HG02571 (cell line): ENCODE results near the gene ROBO1.

Experiments used
- ATAC-seq: cut with Tn5 transposase; IDR thresholded peaks from one replicate; pipeline ENCODE4 v1.9.1; 2021; ENCODE audit warnings: mild to moderate bottlenecking, moderate library complexity; ENCODE audit not compliant: unreplicated experiment

ROBO1 gene

GRCh38 chr3:78992830-78993229 lies 775.0 kb downstream of the ROBO1 start:
- ATAC-seq, result no peak

- no peak for ATAC-seq
Measured at GRCh38 chr3:78992400-78992799, 775.4 kb downstream of the ROBO1 start.

DNA sequence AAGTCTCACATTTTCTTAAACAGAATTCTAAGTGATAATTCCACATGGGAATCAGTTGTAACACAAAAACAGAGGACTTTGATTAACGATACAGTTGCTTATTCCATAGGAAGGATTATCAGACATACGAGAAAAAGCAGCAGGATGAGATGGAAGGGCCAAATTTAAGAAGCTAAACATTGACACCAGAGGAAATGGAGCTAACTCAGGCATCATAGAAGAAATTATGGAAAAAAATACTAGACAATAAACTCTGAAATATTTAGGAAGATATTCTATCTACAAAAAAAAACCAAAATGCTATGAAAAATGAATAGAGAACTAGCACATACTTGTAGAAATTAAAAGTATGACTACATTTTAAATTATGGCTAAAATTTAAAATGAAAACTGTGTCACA lies 776.1 kb downstream of the ROBO1 start:
- ATAC-seq, result no peak

GRCh38 chr3:78990156-78990555 lies 777.6 kb downstream of the ROBO1 start:
- ATAC-seq, result no peak

GRCh38 chr3:78988324-78988723 lies 779.5 kb downstream of the ROBO1 start:
- no peak for ATAC-seq

- no peak for ATAC-seq
Measured at GRCh38 chr3:78986416-78987101, 781.2 kb downstream of the ROBO1 start.

GRCh38 chr3:78985981-78986380 lies 781.8 kb downstream of the ROBO1 start:
- no peak for ATAC-seq

DNA sequence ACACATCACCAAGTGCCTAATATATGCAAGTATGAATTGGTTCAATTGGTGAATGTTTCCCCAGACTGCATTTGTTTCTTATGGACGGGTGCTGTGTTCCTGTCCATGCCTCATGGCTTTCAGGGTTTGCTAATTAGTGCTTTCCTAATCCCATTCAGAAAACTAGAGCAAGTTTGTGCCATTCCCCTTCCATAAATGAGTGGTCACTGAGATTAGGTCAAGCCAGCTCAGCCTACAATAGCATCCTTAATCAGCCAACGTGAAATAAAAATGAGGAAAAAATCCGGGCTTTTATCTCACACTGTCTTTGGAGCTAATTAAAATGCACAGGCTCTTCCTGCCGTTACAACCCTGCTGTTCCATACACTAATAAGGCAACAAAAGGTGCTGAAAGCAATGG lies 788.8 kb downstream of the ROBO1 start:
- ATAC-seq, result no peak

DNA sequence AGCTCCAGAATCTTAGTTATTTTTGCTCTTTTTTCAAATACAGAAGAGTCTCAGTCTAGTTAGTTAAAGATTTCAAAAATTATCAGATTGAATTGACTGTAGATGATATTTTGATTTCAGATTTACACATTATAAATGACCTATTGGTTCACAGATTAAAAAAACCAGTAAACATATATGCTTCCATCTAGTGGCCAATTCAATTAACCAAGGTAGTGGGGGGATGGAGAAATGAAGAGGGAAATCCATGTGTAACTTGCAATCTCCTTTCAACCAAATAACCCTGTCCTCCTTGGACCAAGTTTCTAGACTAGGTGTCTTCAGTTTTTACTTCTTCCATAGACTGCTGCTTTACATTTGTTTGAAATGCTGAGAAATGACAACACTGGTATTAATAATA lies 789.8 kb downstream of the ROBO1 start:
- no peak for ATAC-seq

DNA sequence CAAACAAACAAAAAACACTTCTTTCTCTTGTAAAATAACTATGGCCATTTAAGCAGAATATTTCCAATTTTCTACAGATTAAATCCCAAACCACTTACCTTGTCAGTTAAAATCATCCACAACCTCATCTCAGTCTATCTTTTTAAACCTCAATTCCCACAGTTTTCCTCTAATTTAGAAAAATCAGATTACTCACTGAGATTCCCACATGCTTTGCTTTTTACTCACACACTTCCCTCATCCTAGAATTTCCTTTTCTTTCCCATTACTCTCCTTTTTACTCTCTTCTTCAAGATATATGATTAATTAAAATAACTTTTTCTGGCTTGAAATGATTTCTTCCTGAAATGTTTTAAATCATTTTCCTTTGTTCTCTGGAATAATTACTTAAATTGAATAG lies 790.7 kb downstream of the ROBO1 start:
- ATAC-seq, result no peak

GRCh38 chr3:78976200-78976599 lies 791.6 kb downstream of the ROBO1 start:
- no peak for ATAC-seq

DNA sequence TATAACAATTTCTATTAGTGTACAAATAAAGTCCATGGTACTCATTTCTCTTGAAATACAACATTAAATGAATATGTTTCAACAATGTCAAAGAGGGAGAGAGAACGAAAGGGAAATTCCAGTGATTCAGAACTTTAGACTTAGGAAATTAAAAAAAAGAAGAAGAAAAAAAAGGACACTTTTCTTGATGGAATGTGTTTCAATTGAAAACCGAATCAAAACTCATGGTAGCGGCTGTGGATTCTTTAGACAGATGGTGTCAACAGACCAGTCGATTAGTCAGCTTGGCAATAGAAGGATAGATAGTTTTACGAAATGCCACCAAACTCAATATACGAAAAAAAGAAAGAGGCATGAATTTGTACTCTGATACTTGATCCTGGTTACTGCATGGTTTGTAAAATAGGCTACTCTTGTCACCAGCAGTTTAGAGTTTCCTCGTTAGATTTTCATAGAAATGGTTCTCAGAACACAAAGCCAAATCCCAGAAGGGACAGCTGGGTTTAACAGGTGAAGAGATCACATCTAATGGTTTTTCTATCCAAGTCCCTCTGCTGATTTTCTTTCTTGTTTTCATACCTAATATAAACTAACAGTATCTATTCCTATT lies 793.5 kb downstream of the ROBO1 start:
- ATAC-seq, result no peak

DNA sequence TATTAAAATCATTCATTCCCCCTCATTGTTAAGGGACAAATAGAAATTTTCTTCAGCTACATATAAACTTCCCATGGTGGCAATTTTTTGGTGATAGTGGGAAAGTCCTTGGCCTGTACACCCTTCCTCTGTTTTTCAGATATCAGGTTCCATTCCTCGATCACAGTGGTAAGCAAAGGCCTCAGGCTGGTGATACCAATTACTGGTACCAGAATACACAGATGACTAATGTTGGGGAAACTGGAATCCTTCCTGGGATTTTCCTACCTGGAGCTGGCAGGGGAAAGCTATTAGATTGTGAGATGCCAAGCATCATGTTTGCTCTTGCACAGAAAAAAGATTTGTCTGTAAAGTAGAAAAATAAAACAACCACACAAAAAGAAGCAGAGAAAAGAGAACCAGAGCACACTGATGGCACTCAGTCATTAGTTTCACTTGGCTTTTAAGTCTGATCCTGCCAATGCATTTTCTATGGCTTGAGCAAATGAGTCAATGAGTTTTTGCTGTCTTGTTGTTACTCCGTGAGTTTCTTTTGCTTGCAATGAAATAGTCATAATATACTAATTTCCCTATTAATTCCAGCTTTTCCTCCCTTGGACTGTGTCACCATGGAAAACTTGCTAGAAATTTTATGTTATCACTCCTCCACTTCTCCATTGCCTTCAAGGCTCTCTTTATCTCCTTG lies 795.0 kb downstream of the ROBO1 start:
- ATAC-seq, result no peak

- ATAC-seq, result no peak
Measured at GRCh38 chr3:78970656-78971055, 797.1 kb downstream of the ROBO1 start.

GRCh38 chr3:78969483-78969882 lies 798.3 kb downstream of the ROBO1 start:
- ATAC-seq, result no peak

DNA sequence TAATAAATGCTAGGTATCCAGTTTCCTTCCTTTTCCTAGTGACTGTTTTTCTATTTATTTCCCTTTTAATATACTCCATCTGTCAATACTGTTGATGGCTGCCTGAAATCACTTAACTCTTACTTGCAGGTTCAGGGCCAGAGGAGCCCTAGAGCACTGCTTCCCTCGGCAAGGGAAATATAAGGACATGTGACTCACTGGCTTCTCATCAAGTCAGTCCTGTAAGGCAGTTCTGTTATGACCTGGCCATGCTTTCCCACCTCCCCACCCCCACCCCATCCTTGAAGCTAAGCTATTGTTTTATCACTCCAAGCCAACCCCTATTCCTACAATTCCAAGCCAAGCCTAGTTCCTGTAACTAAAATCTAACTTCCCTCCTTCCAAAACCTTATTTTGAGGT lies 800.7 kb downstream of the ROBO1 start:
- ATAC-seq, result no peak

DNA sequence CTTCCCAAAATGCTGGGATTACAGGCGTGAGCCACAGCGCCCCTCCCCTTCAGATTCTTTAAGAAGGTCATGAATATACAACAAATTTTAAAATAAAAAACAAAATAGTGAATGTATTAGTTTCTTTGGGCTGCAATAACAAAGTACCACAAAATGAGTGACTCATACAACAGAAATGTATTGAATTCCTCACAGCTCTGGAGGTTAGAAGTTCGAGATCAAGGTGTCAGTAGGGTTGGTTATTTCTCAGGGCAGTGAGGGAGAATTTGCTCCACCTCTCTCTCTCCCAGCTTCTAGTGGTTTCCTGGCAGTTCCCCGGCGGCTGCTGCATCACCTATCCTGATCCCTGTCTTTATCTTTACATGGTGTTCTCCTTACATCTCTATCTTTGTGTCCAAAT lies 804.0 kb downstream of the ROBO1 start:
- no peak for ATAC-seq

GRCh38 chr3:78957456-78957855 lies 810.3 kb downstream of the ROBO1 start:
- ATAC-seq, result no peak

- ATAC-seq, result no peak
Measured at GRCh38 chr3:78951342-78951945, 816.4 kb downstream of the ROBO1 start.

DNA sequence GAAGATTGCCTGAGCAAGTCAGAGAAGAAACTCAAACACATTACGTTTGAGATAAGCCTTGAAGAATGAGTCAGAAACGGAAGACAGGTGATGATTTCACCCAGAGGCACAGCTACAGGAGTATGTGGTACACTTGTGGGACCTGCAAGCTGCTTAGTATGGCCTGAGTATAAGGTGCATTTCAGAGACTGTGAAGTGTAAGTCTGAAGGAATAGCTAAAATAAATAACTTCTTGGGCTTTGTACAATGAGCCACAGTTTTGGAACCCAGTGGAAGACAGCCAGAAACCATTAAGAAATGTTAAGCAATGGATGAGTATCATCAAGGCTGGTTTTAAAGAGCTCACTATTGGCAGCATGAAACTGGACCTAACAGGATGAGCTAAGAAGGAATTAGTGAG lies 826.2 kb downstream of the ROBO1 start:
- ATAC-seq, result no peak

DNA sequence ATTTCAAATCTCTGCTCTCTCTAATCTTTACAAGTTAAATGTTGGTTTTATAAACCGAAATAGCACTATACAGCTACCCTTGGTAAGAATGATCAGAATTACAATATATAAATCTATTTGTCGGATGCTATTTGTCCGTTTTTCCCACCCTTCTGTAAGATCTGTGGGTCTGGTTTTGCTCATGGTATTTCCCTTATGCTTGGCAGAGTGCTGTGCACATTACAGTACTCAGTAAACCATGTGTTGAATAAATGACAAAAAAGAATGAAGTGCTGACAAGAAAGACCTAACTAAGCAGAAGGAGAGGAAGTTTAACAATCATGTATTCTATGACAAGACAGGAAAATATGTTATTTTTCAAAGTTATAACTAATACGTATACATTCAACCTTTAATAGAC lies 827.2 kb downstream of the ROBO1 start:
- ATAC-seq, result no peak

GRCh38 chr3:78940128-78940527 lies 827.7 kb downstream of the ROBO1 start:
- ATAC-seq, result no peak
